Measurements from ENCODE around the gene DDX46.

DNA sequence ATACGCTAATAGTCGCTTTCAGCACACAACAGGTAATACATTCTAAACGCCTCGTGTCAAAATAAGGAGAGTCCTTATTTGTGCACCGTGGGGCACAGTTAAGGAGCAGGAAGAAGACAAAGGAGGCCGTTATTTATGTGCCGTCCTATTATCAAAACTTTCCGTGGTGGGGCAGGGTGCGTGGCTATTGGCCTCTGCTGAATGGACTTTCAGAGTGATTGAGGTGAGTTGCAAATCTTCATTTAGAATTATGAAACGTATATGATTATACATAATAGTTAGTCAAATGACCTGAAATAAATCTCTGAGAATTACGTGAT lies 88.0 kb downstream of the DDX46 start:
- no peak for TF ChIP-seq CTCF (conservative IDR thresholded peaks at IDR 0.05)
- no peak for TF ChIP-seq EZH2 (IDR thresholded peaks at IDR 0.05; ENCODE audit: low read depth)
